Endothelial cell of umbilical vein (primary cell): Measurements from ENCODE around the gene AKT1. TPM values are rescaled to one million over a fixed set of nuclear protein-coding genes. Genes with fewer than 3 reads are reported as not detected.

Experiments used
- BruUV-seq: library from RNA; stranded (reverse); fragments of 400-500 nt; replicated peaks from 2 replicates; lab custom pipeline; 2021; lab: Mats Ljungman, UMichigan
- CTCF ChIA-PET: fragments of 300-600, 350-600 bp; sonication (Branson Sonifier 250); formaldehyde crosslinking; loops from one replicate; lab custom pipeline; 2021; ENCODE audit warnings: antibody characterized with exemption, inconsistent platforms; lab: Charles Lee
- POLR2A ChIA-PET: fragments of 300-600, 350-600 bp; sonication (Branson Sonifier 250); formaldehyde crosslinking; loops from one replicate; lab custom pipeline; 2021; ENCODE audit warnings: antibody characterized with exemption, inconsistent platforms; lab: Charles Lee
- DNase-seq: peaks from one replicate; pipeline ENCODE4 v3.0.0-alpha.2; 2011; ENCODE audit warnings: low read depth, low spot score
- FAIRE-seq: peaks from 2 replicates; lab custom pipeline; 2011; peaks lifted over from hg19 to GRCh38; lab: Jason Lieb, UNC
- H2AFZ ChIP-seq: 2 replicates; pipeline ENCODE4 v1.6.0; 2012; ENCODE audit warnings: low read depth, low read length, control low read depth, inconsistent platforms
- H3K27ac ChIP-seq: 2 replicates; pipeline ENCODE4 v1.5.1; 2011; ENCODE audit warnings: low read depth, mild to moderate bottlenecking, control low read depth, low read length, moderate library complexity; ENCODE audit not compliant: insufficient read depth
- H3K27me3 ChIP-seq, 2 experiments: 2 replicates each; pipeline versions ENCODE4 v1.6.0 to v1.6.1; 2011; ENCODE audit warnings: low read length in 2 of 2, mixed read lengths in 1 of 2; ENCODE audit not compliant: control insufficient read depth in 2 of 2, insufficient read depth in 2 of 2
- H3K36me3 ChIP-seq, 2 experiments: 2 replicates in 1 of 2; 3 replicates in 1 of 2; pipeline ENCODE4 v1.5.1; 2011; ENCODE audit warnings: low read length in 2 of 2, mild to moderate bottlenecking in 1 of 2, moderate library complexity in 1 of 2; ENCODE audit not compliant: control insufficient read depth in 2 of 2, insufficient read depth in 2 of 2; ENCODE audit errors: extremely low read depth in 1 of 2
- H3K4me1 ChIP-seq: 3 replicates; pipeline ENCODE4 v1.5.1; 2011; ENCODE audit warnings: mild to moderate bottlenecking, low read length; ENCODE audit not compliant: control insufficient read depth, insufficient read depth; ENCODE audit errors: extremely low read depth
- H3K4me2 ChIP-seq: 2 replicates; pipeline ENCODE4 v1.6.1; 2011; ENCODE audit warnings: low read length, control low read depth, mixed read lengths; ENCODE audit not compliant: insufficient read depth
- H3K4me3 ChIP-seq, 3 experiments: fragments of 200-600 bp in 1 of 3; sonication (generic), shearing (Covaris generic) in 1 of 3; replicated peaks in 1 of 3; 2 replicates each; pipeline ENCODE4 v1.5.1; 2011 to 2016; ENCODE audit warnings: control low read depth in 3 of 3, low read length in 3 of 3, mild to moderate bottlenecking in 2 of 3, inconsistent platforms in 1 of 3, low read depth in 1 of 3, moderate library complexity in 1 of 3; ENCODE audit not compliant: insufficient read depth in 1 of 3
- H3K79me2 ChIP-seq: 2 replicates; pipeline ENCODE4 v1.6.0; 2012; ENCODE audit warnings: low read length, inconsistent platforms; ENCODE audit not compliant: control insufficient read depth, insufficient read depth
- H3K9ac ChIP-seq: replicated peaks from 2 replicates; pipeline ENCODE3; 2011; ENCODE audit warnings: low read length, control low read depth; ENCODE audit not compliant: insufficient read depth; ENCODE audit errors: extremely low read depth
- H3K9me1 ChIP-seq: replicated peaks from 3 replicates; pipeline ENCODE4 v1.6.0; 2011; ENCODE audit warnings: mild to moderate bottlenecking, low read length; ENCODE audit not compliant: control insufficient read depth, insufficient read depth; ENCODE audit errors: extremely low read depth
- H3K9me3 ChIP-seq: replicated peaks from 2 replicates; pipeline ENCODE4 v1.5.1; 2012; ENCODE audit warnings: low read length, inconsistent platforms; ENCODE audit not compliant: control insufficient read depth, insufficient read depth
- H4K20me1 ChIP-seq: replicated peaks from 2 replicates; pipeline ENCODE3; 2011; ENCODE audit warnings: mild to moderate bottlenecking, low read length; ENCODE audit not compliant: control insufficient read depth, insufficient read depth; ENCODE audit errors: extremely low read depth
- EZH2 ChIP-seq: IDR thresholded peaks from 2 replicates; pipeline ENCODE4 v1.6.1; 2012; ENCODE audit warnings: borderline replicate concordance, low read depth, mild to moderate bottlenecking, moderate library complexity, low read length, inconsistent platforms; ENCODE audit not compliant: severe bottlenecking
- FOS ChIP-seq: IDR thresholded peaks from 2 replicates; pipeline ENCODE4 v1.6.1; 2011; ENCODE audit warnings: mild to moderate bottlenecking, low read length, moderate library complexity, borderline replicate concordance; ENCODE audit not compliant: insufficient read depth
- GATA2 ChIP-seq: IDR thresholded peaks from 2 replicates; pipeline ENCODE4 v1.7.0; 2011; ENCODE audit warnings: low read depth, mild to moderate bottlenecking, moderate library complexity, mixed read lengths, low read length; ENCODE audit not compliant: insufficient read length, insufficient read depth
- JUN ChIP-seq: IDR thresholded peaks from 2 replicates; pipeline ENCODE4 v1.6.1; 2011; ENCODE audit warnings: borderline replicate concordance, low read depth; ENCODE audit not compliant: insufficient read length, insufficient read depth
- MYC ChIP-seq: IDR thresholded peaks from one replicate; pipeline ENCODE4 v1.6.1; 2011; ENCODE audit warnings: mild to moderate bottlenecking, low read depth, low read length
- POLR2A ChIP-seq: IDR thresholded peaks from 2 replicates; pipeline ENCODE4 v1.6.1; 2012; ENCODE audit warnings: low read depth, mild to moderate bottlenecking, control low read depth, low read length
- POLR2AphosphoS5 ChIP-seq: IDR thresholded peaks from 2 replicates; pipeline ENCODE4 v1.6.1; 2012; ENCODE audit warnings: low read depth, mild to moderate bottlenecking, control low read depth, low read length, moderate library complexity; ENCODE audit not compliant: insufficient read depth
- dilution Hi-C: fragments of 300-500 bp; cut with MboI; formaldehyde crosslinking; loops from one replicate; pipeline ENCODE4 v1.15.0; 2019; ENCODE audit warnings: low sequenced_read_pairs; ENCODE audit not compliant: extremely low pct_ligation_motif_present
- intact Hi-C: fragments of 100-400 bp; cut with micrococcal nuclease; formaldehyde crosslinking; loops from one replicate; pipeline ENCODE4 v1.10.0; 2022
- polyA plus RNA-seq, 4 experiments: library from polyadenylated mRNA; depleted of rRNA in 3 of 4; stranded (reverse) in 3 of 4; unstranded in 1 of 4; fragments of >200 nt; gene quantifications; 2 replicates each; pipeline versions ENCODE4 v1.2.1 to v1.2.3, GENCODE V29; 2011 to 2012; ENCODE audit warnings: missing spikeins in 1 of 4
- total RNA-seq: library from RNA; stranded (reverse); gene quantifications from 2 replicates; pipeline ENCODE4 v1.2.3, GENCODE V29; 2021
- TF ChIP-seq, protein P1 (sequence below): IDR thresholded peaks from 2 replicates; pipeline ENCODE4 v1.6.1; 2011; ENCODE audit not compliant: insufficient read depth, insufficient read length
- TF ChIP-seq, protein P2 (sequence below), 2 donors: IDR thresholded peaks; 1 replicate in 1 of 2; 2 replicates in 1 of 2; pipeline ENCODE4 v1.5.1; 2011; ENCODE audit warnings: low read length in 2 of 2, mild to moderate bottlenecking in 2 of 2, moderate library complexity in 2 of 2, control low read depth in 1 of 2, inconsistent platforms in 1 of 2, low read depth in 1 of 2; ENCODE audit not compliant: insufficient read depth in 1 of 2; ENCODE audit errors: extremely low read depth in 1 of 2

The AKT1 gene
- total and polyA plus RNA-seq, 2 donors (not counting 3 experiments of a cell fraction or from before 2014, with no cell fraction given), result 177 to 191 TPM

DNA sequence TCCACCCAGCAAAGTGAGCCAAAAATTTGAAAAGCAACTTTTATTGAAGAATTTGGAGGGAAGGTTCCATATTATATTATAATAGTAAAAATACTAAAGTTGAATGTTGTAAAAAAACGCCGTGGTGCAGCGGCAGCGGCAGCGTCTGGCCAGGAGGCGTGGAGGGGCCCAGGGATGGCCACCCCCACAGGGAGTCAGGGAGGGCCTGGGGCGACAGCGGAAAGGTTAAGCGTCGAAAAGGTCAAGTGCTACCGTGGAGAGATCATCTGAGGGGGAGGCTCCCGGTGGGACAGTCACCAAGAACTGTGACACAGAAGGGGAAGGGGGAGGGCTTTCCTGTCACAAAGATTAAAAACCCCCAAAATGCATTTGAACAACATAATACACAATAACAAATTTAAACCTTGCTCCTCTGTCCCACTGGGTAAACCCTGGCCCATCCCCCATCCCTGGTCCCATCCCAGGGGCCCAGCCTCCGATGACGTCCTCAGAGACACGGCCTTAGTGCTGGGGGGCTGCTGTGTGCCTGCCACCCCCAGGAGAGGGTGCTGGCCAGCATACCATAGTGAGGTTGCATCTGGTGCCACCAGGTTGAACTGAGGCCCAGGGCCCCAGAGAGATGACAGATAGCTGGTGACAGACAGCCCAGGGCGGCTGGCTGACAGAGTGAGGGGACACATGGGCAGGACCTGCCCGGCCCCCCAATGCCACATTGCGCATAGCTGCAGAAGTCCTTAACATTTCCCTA, 26.1 kb downstream of the AKT1 start:
- ChIA-PET CTCF (interaction anchor here (0.9 to 3.8 kb wide), 16 partner anchors 10 to 317 kb away, joined by 3 to 117 read pairs (median 12); partner anchors contain the start of gene SIVA1), POLR2A (interaction anchor here (1.4 kb wide), 1 partner anchor 17 kb away, joined by 3 read pairs; the partner anchor contains the start of gene SIVA1)
- Histone ChIP-seq H3K4me3 (no peak overlapping the region), H3K4me1 (peaks cover 9% of the 10 kb centered on the region), H3K27me3 (no peaks in the 10 kb centered on the region), H4K20me1 (no peaks in the 10 kb centered on the region), H3K4me2 (no peak overlapping the region), H3K79me2 (no peaks in the 10 kb centered on the region), H3K9ac (no peak overlapping the region), H3K9me1 (no peaks in the 10 kb centered on the region), H2AFZ (no peak overlapping the region), H3K36me3 (peaks cover 3 to 26% of the 10 kb centered on the region in 2 experiments), H3K9me3 (no peaks in the 10 kb centered on the region), H3K27ac (no peak overlapping the region)
- TF ChIP-seq POLR2AphosphoS5 (no peak), FOS (no peak), EZH2 (no peak), POLR2A (no peak), GATA2 (no peak), MYC (no peak), JUN (no peak)
- TF ChIP-seq, protein P1, sequence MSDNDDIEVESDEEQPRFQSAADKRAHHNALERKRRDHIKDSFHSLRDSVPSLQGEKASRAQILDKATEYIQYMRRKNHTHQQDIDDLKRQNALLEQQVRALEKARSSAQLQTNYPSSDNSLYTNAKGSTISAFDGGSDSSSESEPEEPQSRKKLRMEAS, result no peak
- TF ChIP-seq, protein P2, sequence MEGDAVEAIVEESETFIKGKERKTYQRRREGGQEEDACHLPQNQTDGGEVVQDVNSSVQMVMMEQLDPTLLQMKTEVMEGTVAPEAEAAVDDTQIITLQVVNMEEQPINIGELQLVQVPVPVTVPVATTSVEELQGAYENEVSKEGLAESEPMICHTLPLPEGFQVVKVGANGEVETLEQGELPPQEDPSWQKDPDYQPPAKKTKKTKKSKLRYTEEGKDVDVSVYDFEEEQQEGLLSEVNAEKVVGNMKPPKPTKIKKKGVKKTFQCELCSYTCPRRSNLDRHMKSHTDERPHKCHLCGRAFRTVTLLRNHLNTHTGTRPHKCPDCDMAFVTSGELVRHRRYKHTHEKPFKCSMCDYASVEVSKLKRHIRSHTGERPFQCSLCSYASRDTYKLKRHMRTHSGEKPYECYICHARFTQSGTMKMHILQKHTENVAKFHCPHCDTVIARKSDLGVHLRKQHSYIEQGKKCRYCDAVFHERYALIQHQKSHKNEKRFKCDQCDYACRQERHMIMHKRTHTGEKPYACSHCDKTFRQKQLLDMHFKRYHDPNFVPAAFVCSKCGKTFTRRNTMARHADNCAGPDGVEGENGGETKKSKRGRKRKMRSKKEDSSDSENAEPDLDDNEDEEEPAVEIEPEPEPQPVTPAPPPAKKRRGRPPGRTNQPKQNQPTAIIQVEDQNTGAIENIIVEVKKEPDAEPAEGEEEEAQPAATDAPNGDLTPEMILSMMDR (IDR thresholded peaks at IDR 0.05; ENCODE audit: extremely low read depth in 1 of 2, insufficient read depth in 1 of 2, low read depth in 1 of 2, low read length in 2 of 2), result no peak
- intact Hi-C loops (loop anchor here (2.0 to 10.0 kb wide), 2 partner anchors 25 to 205 kb away; partner anchors contain the start of genes AHNAK2 and AKT1), dilution Hi-C loops (no loop called here)
- FAIRE-seq, result no peak
- DNase-seq, result no peak
- BruUV-seq, result no TSS peak
